ENCODE data around the gene SERPINE1.

GRCh38 chr7:101115215-101115614 is 11.7 kb upstream of the SERPINE1 start:
- TF ChIP-seq SIN3A (IDR thresholded peaks at IDR 0.05; ENCODE audit: borderline replicate concordance, low read depth, low read length): no peak
- TF ChIP-seq BRCA1 (CRISPR knock-in tag; IDR thresholded peaks at IDR 0.05): no peak
- no peak for TF ChIP-seq NR2C2 (CRISPR knock-in tag; IDR thresholded peaks at IDR 0.05; ENCODE audit: borderline replicate concordance)
- no peak for TF ChIP-seq TEAD2 (CRISPR knock-in tag; IDR thresholded peaks at IDR 0.05)
- no peak for TF ChIP-seq MAX (IDR thresholded peaks at IDR 0.05)
- no peak for TF ChIP-seq PITX1 (CRISPR knock-in tag; IDR thresholded peaks at IDR 0.05)
- no peak for TF ChIP-seq ZNF34 (CRISPR knock-in tag; IDR thresholded peaks at IDR 0.05; ENCODE audit: borderline replicate concordance)
- no peak for TF ChIP-seq BHLHE40 (IDR thresholded peaks at IDR 0.05; ENCODE audit: low read length)
- TF ChIP-seq PHF8 (CRISPR knock-in tag; IDR thresholded peaks at IDR 0.05): no peak
- TF ChIP-seq EP300 (IDR thresholded peaks at IDR 0.05; ENCODE audit: low read depth in 2 of 2, low read length in 2 of 2): no peak
- TF ChIP-seq EP300 (CRISPR knock-in tag; IDR thresholded peaks at IDR 0.05; ENCODE audit: borderline replicate concordance): no peak
- no peak for TF ChIP-seq ETV6 (CRISPR knock-in tag; conservative IDR thresholded peaks at IDR 0.05)
- no peak for TF ChIP-seq MAFG (CRISPR knock-in tag; IDR thresholded peaks at IDR 0.05)

Data from HepG2 (cell line).